GM23338 (cell line): ENCODE results near the gene GPR158. TPM values are rescaled to one million over a fixed set of nuclear protein-coding genes. Genes with fewer than 3 reads are reported as not detected.

Experiments
- ATAC-seq: fragments of 200-7000 bp; cut with Tn5 transposase; 3 replicates; pipeline ENCODE4 v1.9.1; 2020
- DNase-seq: peaks from one replicate; pipeline ENCODE4 v3.0.0-alpha.2; 2015; ENCODE audit warnings: low spot score
- H2AFZ ChIP-seq: fragments of 200-600 bp; sonication (generic); 2 replicates; pipeline ENCODE4 v1.8.0; 2016; ENCODE audit warnings: antibody characterized with exemption, mild to moderate bottlenecking, moderate library complexity
- H3F3A ChIP-seq: fragments of 200-600 bp; sonication (generic); replicated peaks from 2 replicates; pipeline ENCODE4 v1.8.0; 2017; ENCODE audit warnings: antibody characterized with exemption, mixed run types, low read depth
- H3K27ac ChIP-seq: fragments of 200-600 bp; sonication (generic); 2 replicates; pipeline ENCODE4 v1.6.1; 2016; ENCODE audit warnings: low read depth
- H3K27me3 ChIP-seq: fragments of 200-600 bp; sonication (generic); 2 replicates; pipeline ENCODE4 v1.8.0; 2016; ENCODE audit warnings: mild to moderate bottlenecking, mixed run types, moderate library complexity; ENCODE audit not compliant: insufficient read depth
- H3K36me3 ChIP-seq: fragments of 200-600 bp; sonication (generic); 2 replicates; pipeline ENCODE4 v1.8.0; 2016; ENCODE audit warnings: mild to moderate bottlenecking; ENCODE audit not compliant: insufficient read depth
- H3K4me1 ChIP-seq: fragments of 200-600 bp; sonication (generic); 2 replicates; pipeline ENCODE4 v1.8.0; 2016; ENCODE audit warnings: mild to moderate bottlenecking, moderate library complexity; ENCODE audit not compliant: insufficient read depth
- H3K4me2 ChIP-seq: fragments of 200-600 bp; sonication (generic); 2 replicates; pipeline ENCODE4 v1.7.1; 2017; ENCODE audit warnings: mixed run types
- H3K4me3 ChIP-seq: fragments of 200-600 bp; sonication (generic); 2 replicates; pipeline ENCODE4 v1.6.1; 2016; ENCODE audit warnings: mixed run types
- H3K79me2 ChIP-seq: fragments of 200-600 bp; sonication (generic); replicated peaks from 2 replicates; pipeline ENCODE4 v1.8.0; 2017; ENCODE audit warnings: mild to moderate bottlenecking; ENCODE audit not compliant: insufficient read depth
- H3K9me2 ChIP-seq: fragments of 200-600 bp; sonication (generic); 2 replicates; pipeline ENCODE4 v1.8.0; 2017; ENCODE audit not compliant: insufficient read depth
- H4K20me1 ChIP-seq: fragments of 200-600 bp; sonication (generic); replicated peaks from 2 replicates; pipeline ENCODE4 v1.8.0; 2017; ENCODE audit warnings: mild to moderate bottlenecking; ENCODE audit not compliant: insufficient read depth
- H3K27ac Mint-ChIP-seq: 2 replicates; pipeline ENCODE4 v1.8.0; 2020; ENCODE audit warnings: inconsistent platforms, mild to moderate bottlenecking, moderate library complexity, mixed read lengths
- H3K27me3 Mint-ChIP-seq: 3 replicates; pipeline ENCODE4 v1.8.0; 2022; ENCODE audit warnings: low read depth, mild to moderate bottlenecking, moderate library complexity, mixed read lengths, inconsistent platforms; ENCODE audit not compliant: insufficient read depth, poor library complexity
- H3K36me3 Mint-ChIP-seq: 3 replicates; pipeline ENCODE4 v1.8.0; 2021; ENCODE audit warnings: low read depth, mild to moderate bottlenecking, inconsistent platforms, moderate library complexity, mixed read lengths
- H3K4me1 Mint-ChIP-seq: 3 replicates; pipeline ENCODE4 v1.8.0; 2020; ENCODE audit warnings: mild to moderate bottlenecking, inconsistent platforms, mixed read lengths
- H3K4me3 Mint-ChIP-seq: 3 replicates; pipeline ENCODE4 v1.8.0; 2021; ENCODE audit warnings: moderate library complexity, mild to moderate bottlenecking, inconsistent platforms, mixed read lengths
- H3K9me3 Mint-ChIP-seq: 3 replicates; pipeline ENCODE4 v1.8.0; 2020; ENCODE audit warnings: moderate library complexity, mild to moderate bottlenecking, inconsistent platforms, mixed read lengths
- CREB1 ChIP-seq: fragments of 250-450 bp; sonication (Bioruptor Pico); IDR thresholded peaks from 2 replicates; pipeline ENCODE4 v1.5.0; 2020; ENCODE audit warnings: low read depth, mild to moderate bottlenecking, moderate library complexity
- CTCF ChIP-seq, 2 experiments: fragments of 200-600 bp in 1 of 2; sonication (generic) in 1 of 2; conservative IDR thresholded peaks; 2 replicates each; pipeline versions ENCODE4 v1.5.1 to v1.6.1; 2016 to 2017; ENCODE audit warnings: antibody characterized with exemption in 2 of 2, low read depth in 2 of 2, mild to moderate bottlenecking in 2 of 2, moderate library complexity in 1 of 2
- ETS1 ChIP-seq: IDR thresholded peaks from 2 replicates; pipeline ENCODE4 v1.6.1; 2016; ENCODE audit warnings: antibody characterized with exemption
- EZH2 ChIP-seq: fragments of 200-600 bp; sonication (generic); IDR thresholded peaks from one replicate; pipeline ENCODE4 v1.8.0; 2017; ENCODE audit warnings: antibody characterized with exemption, mild to moderate bottlenecking, low read depth; ENCODE audit not compliant: unreplicated experiment
- EZH2phosphoT487 ChIP-seq: fragments of 200-600 bp; sonication (generic); IDR thresholded peaks from one replicate; pipeline ENCODE4 v1.8.1; 2018; ENCODE audit warnings: antibody characterized with exemption; ENCODE audit not compliant: unreplicated experiment
- JUNB ChIP-seq: IDR thresholded peaks from one replicate; pipeline ENCODE4 v1.6.1; 2016; ENCODE audit warnings: antibody characterized with exemption; ENCODE audit not compliant: unreplicated experiment
- NANOG ChIP-seq: IDR thresholded peaks from 2 replicates; pipeline ENCODE4 v1.6.1; 2016; ENCODE audit warnings: antibody characterized with exemption, borderline replicate concordance
- POLR2AphosphoS5 ChIP-seq: IDR thresholded peaks from 2 replicates; pipeline ENCODE4 v1.6.1; 2016; ENCODE audit warnings: antibody characterized with exemption, low read depth
- REST ChIP-seq: IDR thresholded peaks from one replicate; pipeline ENCODE4 v1.6.1; 2018; ENCODE audit warnings: antibody characterized with exemption; ENCODE audit not compliant: unreplicated experiment
- STAT1 ChIP-seq: IDR thresholded peaks from one replicate; pipeline ENCODE4 v1.6.1; 2016; ENCODE audit warnings: antibody characterized with exemption; ENCODE audit not compliant: unreplicated experiment
- ZNF114 ChIP-seq: fragments of 250-450 bp; sonication (Bioruptor Pico); IDR thresholded peaks from 2 replicates; pipeline ENCODE4 v1.5.0; 2020; ENCODE audit warnings: mild to moderate bottlenecking, moderate library complexity
- ZNF331 ChIP-seq: fragments of 250-450 bp; sonication (Bioruptor Pico); IDR thresholded peaks from 2 replicates; pipeline ENCODE4 v1.5.0; 2020; ENCODE audit warnings: low read depth, mild to moderate bottlenecking, moderate library complexity
- ZNF462 ChIP-seq: fragments of 250-450 bp; sonication (Bioruptor Pico); IDR thresholded peaks from 2 replicates; pipeline ENCODE4 v1.5.0; 2020; ENCODE audit warnings: mild to moderate bottlenecking, moderate library complexity
- polyA plus RNA-seq: library from polyadenylated mRNA; unstranded; fragments of >200 nt; fragmentation: Nextera tagmentation; extraction: Ambion mirVana; gene quantifications from 2 replicates; pipeline ENCODE4 v1.2.1, GENCODE V29; 2016
- total RNA-seq: library from RNA; depleted of rRNA; stranded (reverse); fragments of >200 nt; shearing (Covaris generic); gene quantifications from 2 replicates; pipeline ENCODE4 v1.2.3, GENCODE V29; 2014

GPR158 gene
- total and polyA plus RNA-seq, 2 experiments from 2014 or later = 0.13 to 1.5 TPM

GRCh38 chr10:25280573-25280972 lies 105.8 kb downstream of the GPR158 start:
- H3K4me3 Mint-ChIP-seq = no peak overlapping the region
- no peak for DNase-seq
- Histone ChIP-seq H3K36me3 (no peaks in the 10 kb centered on the region; the same call in 1 of the 2 replicates), H2AFZ (no peak overlapping the region), H3K79me2 (no peaks in the 10 kb centered on the region), H3K4me1 (no peaks in the 10 kb centered on the region), H3K4me3 (no peak overlapping the region), H3K27ac (no peak overlapping the region), H3K4me2 (no peak overlapping the region), H3K9me2 (no peaks in the 10 kb centered on the region), H4K20me1 (no peaks in the 10 kb centered on the region), H3F3A (no peaks in the 10 kb centered on the region), H3K27me3 (no peaks in the 10 kb centered on the region)
- H3K36me3 Mint-ChIP-seq = peaks cover 29% of the 10 kb centered on the region; the same call in 2 of the 3 replicates
- no peaks in the 10 kb centered on the region for H3K27me3 Mint-ChIP-seq
- TF ChIP-seq CREB1 (CRISPR knock-in tag) (no peak), ZNF114 (CRISPR knock-in tag) (no peak), ZNF462 (CRISPR knock-in tag) (no peak), NANOG (no peak), REST (no peak), STAT1 (no peak), JUNB (no peak), POLR2AphosphoS5 (no peak), EZH2 (no peak), CTCF (conservative IDR thresholded peaks at IDR 0.05; ENCODE audit: low read depth in 2 of 2) (no peak), ZNF331 (CRISPR knock-in tag) (no peak), ETS1 (no peak), EZH2phosphoT487 (no peak)
- peaks cover 35% of the 10 kb centered on the region for H3K9me3 Mint-ChIP-seq
- no peaks in the 10 kb centered on the region for H3K4me1 Mint-ChIP-seq
- no peak overlapping the region for H3K27ac Mint-ChIP-seq
- no peak for ATAC-seq
